GM19467 (cell line): ENCODE data around the gene TBC1D14.

Experiments used
- ATAC-seq: cut with Tn5 transposase; IDR thresholded peaks from one replicate; pipeline ENCODE4 v1.9.1; 2021; ENCODE audit warnings: mild to moderate bottlenecking, moderate library complexity; ENCODE audit not compliant: unreplicated experiment

The TBC1D14 gene

GRCh38 chr4:6991771-6992557 lies 82.3 kb downstream of the TBC1D14 start:
- no peak for ATAC-seq

- no peak for ATAC-seq
Measured at GRCh38 chr4:6992728-6993677, 83.4 kb downstream of the TBC1D14 start.

- ATAC-seq = no peak
Measured at GRCh38 chr4:6996481-6996880, 86.9 kb downstream of the TBC1D14 start.

GRCh38 chr4:6999172-7000086 lies 89.8 kb downstream of the TBC1D14 start:
- ATAC-seq = no peak

- no peak for ATAC-seq
Measured at GRCh38 chr4:7000421-7001176, 91.0 kb downstream of the TBC1D14 start.

- ATAC-seq = no peak
Measured at GRCh38 chr4:7001271-7001670, 91.6 kb downstream of the TBC1D14 start.

- ATAC-seq = no peak
Measured at GRCh38 chr4:7002336-7002735, 92.7 kb downstream of the TBC1D14 start.

- no peak for ATAC-seq
Measured at GRCh38 chr4:7003176-7003878, 93.7 kb downstream of the TBC1D14 start.

GRCh38 chr4:7003879-7004240 lies 94.2 kb downstream of the TBC1D14 start:
- no peak for ATAC-seq

- no peak for ATAC-seq
Measured at GRCh38 chr4:7004331-7004730, 94.7 kb downstream of the TBC1D14 start.

- ATAC-seq = no peak
Measured at GRCh38 chr4:7005571-7005970, 95.9 kb downstream of the TBC1D14 start.

GRCh38 chr4:7006411-7006810 lies 96.8 kb downstream of the TBC1D14 start:
- no peak for ATAC-seq

- ATAC-seq = no peak
Measured at GRCh38 chr4:7007142-7007907, 97.7 kb downstream of the TBC1D14 start.

- no peak for ATAC-seq
Measured at GRCh38 chr4:7007944-7008343, 98.3 kb downstream of the TBC1D14 start.

- ATAC-seq = no peak
Measured at GRCh38 chr4:7009564-7009963, 99.9 kb downstream of the TBC1D14 start.

- ATAC-seq = no peak
Measured at GRCh38 chr4:7013175-7013574, 103.5 kb downstream of the TBC1D14 start.

GRCh38 chr4:7014815-7015214 lies 105.2 kb downstream of the TBC1D14 start:
- ATAC-seq = no peak

GRCh38 chr4:7015383-7016035 lies 105.9 kb downstream of the TBC1D14 start:
- no peak for ATAC-seq
